ENCODE data around the gene PUSL1.

DNA sequence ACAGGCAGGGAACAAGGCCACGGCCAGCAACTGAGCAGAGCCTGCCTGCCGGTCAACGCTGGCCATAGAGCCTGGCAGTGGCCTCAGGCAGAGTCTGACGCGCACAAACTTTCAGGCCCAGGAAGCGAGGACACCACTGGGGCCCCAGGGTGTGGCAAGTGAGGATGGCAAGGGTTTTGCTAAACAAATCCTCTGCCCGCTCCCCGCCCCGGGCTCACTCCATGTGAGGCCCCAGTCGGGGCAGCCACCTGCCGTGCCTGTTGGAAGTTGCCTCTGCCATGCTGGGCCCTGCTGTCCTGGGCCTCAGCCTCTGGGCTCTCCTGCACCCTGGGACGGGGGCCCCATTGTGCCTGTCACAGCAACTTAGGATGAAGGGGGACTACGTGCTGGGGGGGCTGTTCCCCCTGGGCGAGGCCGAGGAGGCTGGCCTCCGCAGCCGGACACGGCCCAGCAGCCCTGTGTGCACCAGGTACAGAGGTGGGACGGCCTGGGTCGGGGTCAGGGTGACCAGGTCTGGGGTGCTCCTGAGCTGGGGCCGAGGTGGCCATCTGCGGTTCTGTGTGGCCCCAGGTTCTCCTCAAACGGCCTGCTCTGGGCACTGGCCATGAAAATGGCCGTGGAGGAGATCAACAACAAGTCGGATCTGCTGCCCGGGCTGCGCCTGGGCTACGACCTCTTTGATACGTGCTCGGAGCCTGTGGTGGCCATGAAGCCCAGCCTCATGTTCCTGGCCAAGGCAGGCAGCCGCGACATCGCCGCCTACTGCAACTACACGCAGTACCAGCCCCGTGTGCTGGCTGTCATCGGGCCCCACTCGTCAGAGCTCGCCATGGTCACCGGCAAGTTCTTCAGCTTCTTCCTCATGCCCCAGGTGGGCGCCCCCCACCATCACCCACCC, 22.9 kb downstream of the PUSL1 start, which contains the start of gene TAS1R3:
- TF ChIP-seq CTCF (IDR thresholded peaks at IDR 0.05; ENCODE audit: insufficient read depth, low read length) (no peak), SPI1 (IDR thresholded peaks at IDR 0.05; ENCODE audit: borderline replicate concordance, low read depth) (no peak), POLR2AphosphoS5 (IDR thresholded peaks at IDR 0.05; ENCODE audit: low read depth) (no peak), GABPA (IDR thresholded peaks at IDR 0.05; ENCODE audit: low read depth) (no peak)
- TF ChIP-seq, protein P1, sequence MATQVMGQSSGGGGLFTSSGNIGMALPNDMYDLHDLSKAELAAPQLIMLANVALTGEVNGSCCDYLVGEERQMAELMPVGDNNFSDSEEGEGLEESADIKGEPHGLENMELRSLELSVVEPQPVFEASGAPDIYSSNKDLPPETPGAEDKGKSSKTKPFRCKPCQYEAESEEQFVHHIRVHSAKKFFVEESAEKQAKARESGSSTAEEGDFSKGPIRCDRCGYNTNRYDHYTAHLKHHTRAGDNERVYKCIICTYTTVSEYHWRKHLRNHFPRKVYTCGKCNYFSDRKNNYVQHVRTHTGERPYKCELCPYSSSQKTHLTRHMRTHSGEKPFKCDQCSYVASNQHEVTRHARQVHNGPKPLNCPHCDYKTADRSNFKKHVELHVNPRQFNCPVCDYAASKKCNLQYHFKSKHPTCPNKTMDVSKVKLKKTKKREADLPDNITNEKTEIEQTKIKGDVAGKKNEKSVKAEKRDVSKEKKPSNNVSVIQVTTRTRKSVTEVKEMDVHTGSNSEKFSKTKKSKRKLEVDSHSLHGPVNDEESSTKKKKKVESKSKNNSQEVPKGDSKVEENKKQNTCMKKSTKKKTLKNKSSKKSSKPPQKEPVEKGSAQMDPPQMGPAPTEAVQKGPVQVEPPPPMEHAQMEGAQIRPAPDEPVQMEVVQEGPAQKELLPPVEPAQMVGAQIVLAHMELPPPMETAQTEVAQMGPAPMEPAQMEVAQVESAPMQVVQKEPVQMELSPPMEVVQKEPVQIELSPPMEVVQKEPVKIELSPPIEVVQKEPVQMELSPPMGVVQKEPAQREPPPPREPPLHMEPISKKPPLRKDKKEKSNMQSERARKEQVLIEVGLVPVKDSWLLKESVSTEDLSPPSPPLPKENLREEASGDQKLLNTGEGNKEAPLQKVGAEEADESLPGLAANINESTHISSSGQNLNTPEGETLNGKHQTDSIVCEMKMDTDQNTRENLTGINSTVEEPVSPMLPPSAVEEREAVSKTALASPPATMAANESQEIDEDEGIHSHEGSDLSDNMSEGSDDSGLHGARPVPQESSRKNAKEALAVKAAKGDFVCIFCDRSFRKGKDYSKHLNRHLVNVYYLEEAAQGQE (IDR thresholded peaks at IDR 0.05; ENCODE audit: insufficient replicate concordance, low read depth) = no peak
